ENCODE data around the gene ARSG. TPM values are rescaled to one million over a fixed set of nuclear protein-coding genes. Genes with fewer than 3 reads are reported as not detected.

Gene ARSG
- total and polyA plus RNA-seq, 2 of the 13 experiments (the other 11 are each of a cell fraction or from before 2014, with no cell fraction given): 3.7 to 15.2 TPM

GRCh38 chr17:68378268-68379176 lies 87.2 kb downstream of the ARSG start (continued):
- peak; percentile 86 for TF ChIP-seq ZNF331 (CRISPR knock-in tag; IDR thresholded peaks at IDR 0.05)
- peak; percentile 89 for TF ChIP-seq ZZZ3 (CRISPR knock-in tag; IDR thresholded peaks at IDR 0.05; ENCODE audit: borderline replicate concordance)
- 0 out of 2 replicates have a peak, but pooled peaks have one; percentile 30 for TF ChIP-seq AKAP8 (CRISPR knock-in tag; IDR thresholded peaks at IDR 0.05)
- TF ChIP-seq RCOR2 (CRISPR knock-in tag; IDR thresholded peaks at IDR 0.05): peak; percentile 85
- peak; percentile 99 for TF ChIP-seq PATZ1 (CRISPR knock-in tag; IDR thresholded peaks at IDR 0.05)
- peak; percentile 87; the same call in 1 of the 2 replicates for TF ChIP-seq FOXJ3 (CRISPR knock-in tag; IDR thresholded peaks at IDR 0.05; ENCODE audit: borderline replicate concordance)
- peak; percentile 47; the same call in 1 of the 2 replicates for TF ChIP-seq ZNF224 (CRISPR knock-in tag; IDR thresholded peaks at IDR 0.05)
- peak; percentile 70 for TF ChIP-seq ZNF709 (CRISPR knock-in tag; IDR thresholded peaks at IDR 0.05)
- peak; percentile 92 for TF ChIP-seq PRDM10 (CRISPR knock-in tag; IDR thresholded peaks at IDR 0.05; ENCODE audit: low read depth)
- no peak for TF ChIP-seq BORCS8-MEF2B (CRISPR knock-in tag; IDR thresholded peaks at IDR 0.05)
- TF ChIP-seq RFXANK (CRISPR knock-in tag; IDR thresholded peaks at IDR 0.05): 0 out of 2 replicates have a peak, but pooled peaks have one; percentile 49
- TF ChIP-seq NFKB2 (CRISPR knock-in tag; IDR thresholded peaks at IDR 0.05; ENCODE audit: borderline replicate concordance): peak; percentile 88; the same call in 1 of the 2 replicates
- TF ChIP-seq ZFX (CRISPR knock-in tag; IDR thresholded peaks at IDR 0.05; ENCODE audit: low read depth): peak; percentile 82
- peak; percentile 63; the same call in 1 of the 2 replicates for TF ChIP-seq ZNF792 (CRISPR knock-in tag; IDR thresholded peaks at IDR 0.05)
- TF ChIP-seq TFDP2 (CRISPR knock-in tag; IDR thresholded peaks at IDR 0.05): peak; percentile 90
- TF ChIP-seq ZFP1 (CRISPR knock-in tag; IDR thresholded peaks at IDR 0.05): peak; percentile 92
- TF ChIP-seq ZNF615 (CRISPR knock-in tag; IDR thresholded peaks at IDR 0.05; ENCODE audit: borderline replicate concordance): no peak
- 0 out of 2 replicates have a peak, but pooled peaks have one; percentile 16 for TF ChIP-seq JDP2 (CRISPR knock-in tag; IDR thresholded peaks at IDR 0.05; ENCODE audit: borderline replicate concordance)
- TF ChIP-seq PRMT3 (CRISPR knock-in tag; IDR thresholded peaks at IDR 0.05; ENCODE audit: borderline replicate concordance, low read depth): no peak
- no peak for TF ChIP-seq PBX3 (CRISPR knock-in tag; IDR thresholded peaks at IDR 0.05; ENCODE audit: borderline replicate concordance)
- no peak for TF ChIP-seq SOX6 (IDR thresholded peaks at IDR 0.05)
- TF ChIP-seq SOX6 (CRISPR knock-in tag; IDR thresholded peaks at IDR 0.05): peak; percentile 91
